CD8-positive, alpha-beta memory T cell (primary cell): ENCODE data around the gene SLFN14. TPM values are rescaled to one million over a fixed set of nuclear protein-coding genes. Genes with fewer than 3 reads are reported as not detected.
"Not testable (repeated sequence)": the region's sequence is repeated elsewhere in the genome, so short reads cannot be mapped to it uniquely, and the experiment has no call there.

ENCODE experiments used
- CTCF ChIA-PET: fragments of 350-600 bp; sonication (Branson Sonifier 250); formaldehyde crosslinking; loops from one replicate; lab custom pipeline; 2021; ENCODE audit warnings: antibody characterized with exemption; lab: Charles Lee
- POLR2A ChIA-PET: fragments of 350-600 bp; sonication (Branson Sonifier 250); formaldehyde crosslinking; loops from one replicate; lab custom pipeline; 2021; ENCODE audit warnings: antibody characterized with exemption; lab: Charles Lee
- DNase-seq, 5 donors: peaks; one replicate each; pipeline versions ENCODE4 v3.0.0 to v3.0.0-alpha.2; 2020 to 2022; ENCODE audit warnings: mixed read lengths in 1 of 5
- H3K27ac ChIP-seq: one replicate; pipeline ENCODE4 v1.7.0; 2013; ENCODE audit warnings: low read depth, mild to moderate bottlenecking, low read length, moderate library complexity
- H3K27me3 ChIP-seq: 2 replicates; pipeline ENCODE4 v1.7.0; 2013; ENCODE audit warnings: low read length, mild to moderate bottlenecking; ENCODE audit not compliant: insufficient read depth, poor library complexity, severe bottlenecking
- H3K36me3 ChIP-seq: 2 replicates; pipeline ENCODE4 v1.7.0; 2013; ENCODE audit warnings: mild to moderate bottlenecking, low read length, moderate library complexity; ENCODE audit not compliant: insufficient read depth
- H3K4me1 ChIP-seq: 2 replicates; pipeline ENCODE4 v1.7.0; 2013; ENCODE audit warnings: mild to moderate bottlenecking, low read length, moderate library complexity; ENCODE audit not compliant: insufficient read depth
- H3K4me3 ChIP-seq: 2 replicates; pipeline ENCODE4 v1.7.0; 2013; ENCODE audit warnings: mild to moderate bottlenecking, low read length
- H3K9me3 ChIP-seq: 2 replicates; pipeline ENCODE4 v1.7.0; 2013; ENCODE audit warnings: mild to moderate bottlenecking, low read length
- H3K27ac Mint-ChIP-seq, 8 donors: one replicate each; pipeline ENCODE4 v1.8.0; 2020 to 2021; ENCODE audit warnings: mixed read lengths in 8 of 8, mild to moderate bottlenecking in 6 of 8, inconsistent platforms in 3 of 8, moderate library complexity in 3 of 8
- H3K27me3 Mint-ChIP-seq, 2 donors: one replicate each; pipeline ENCODE4 v1.8.0; 2020 to 2021; ENCODE audit warnings: mixed read lengths in 2 of 2, mild to moderate bottlenecking in 1 of 2, moderate library complexity in 1 of 2
- H3K36me3 Mint-ChIP-seq, 3 donors: one replicate each; pipeline ENCODE4 v1.8.0; 2020 to 2021; ENCODE audit warnings: mixed read lengths in 3 of 3, inconsistent platforms in 1 of 3, mild to moderate bottlenecking in 1 of 3
- H3K4me1 Mint-ChIP-seq, 3 donors: one replicate each; pipeline ENCODE4 v1.8.0; 2020 to 2021; ENCODE audit warnings: mixed read lengths in 3 of 3, inconsistent platforms in 1 of 3, mild to moderate bottlenecking in 1 of 3
- H3K4me3 Mint-ChIP-seq, 7 donors: one replicate each; pipeline ENCODE4 v1.8.0; 2020 to 2021; ENCODE audit warnings: mixed read lengths in 7 of 7, mild to moderate bottlenecking in 6 of 7, moderate library complexity in 4 of 7, inconsistent platforms in 2 of 7
- H3K9me3 Mint-ChIP-seq, 5 donors: one replicate each; pipeline ENCODE4 v1.8.0; 2020 to 2022; ENCODE audit warnings: mixed read lengths in 5 of 5, mild to moderate bottlenecking in 3 of 5, moderate library complexity in 2 of 5, inconsistent platforms in 1 of 5
- polyA plus RNA-seq: library from polyadenylated mRNA; unstranded; fragments of 300-500 nt; fragmentation: Illumina TruSeq; gene quantifications from one replicate; pipeline ENCODE4 v1.2.3, GENCODE V29; 2021
- total RNA-seq, 2 experiments: library from RNA; stranded (reverse); gene quantifications; one replicate each; pipeline ENCODE4 v1.2.3, GENCODE V29; 2021

Gene SLFN14
- total and polyA plus RNA-seq, 3 experiments from 2014 or later = 0.13 to 0.16 (median 0.15) TPM

- Mint-ChIP-seq H3K36me3 (peaks cover 0 to 35% (median 5%) of the 10 kb centered on the region in 3 donors), H3K27me3 (no peaks in the 10 kb centered on the region), H3K4me1 (peaks cover 23 to 29% (median 26%) of the 10 kb centered on the region in 3 donors), H3K9me3 (no peaks in the 10 kb centered on the region), H3K27ac (peak within 1 kb of the TSS; percentile 95 to 100 (median 99)), H3K4me3 (peak within 1 kb of the TSS; percentile 88 to 99 (median 97))
- Histone ChIP-seq H3K9me3 (no peaks in the 10 kb centered on the region), H3K4me1 (peaks cover 15% of the 10 kb centered on the region), H3K36me3 (peaks cover 5% of the 10 kb centered on the region), H3K4me3 (peak within 1 kb of the TSS; percentile 85), H3K27me3 (no peaks in the 10 kb centered on the region), H3K27ac (peak within 1 kb of the TSS; percentile 90)
- POLR2A ChIA-PET = interaction anchor here (0.5 to 1.8 kb wide), 15 partner anchors 8 to 417 kb away, joined by 3 to 25 read pairs (median 5); partner anchors contain the start of genes AP2B1, SLFN14, SLFN5 and TAF15
- CTCF ChIA-PET = interaction anchor here (0.8 to 2.2 kb wide), 13 partner anchors 8 to 437 kb away, joined by 3 to 7 read pairs (median 4); partner anchors contain the start of gene AP2B1
- peak; percentile 83 to 94 (median 87) for DNase-seq
These were observed 17.7 kb upstream of the SLFN14 start, which contains the start of gene PEX12 for GRCh38 chr17:35578197-35578928. TSS of gene PEX12 (minus strand) at chr17:35578571. CDS start at chr17:35578021, 550 bp downstream.

GRCh38 chr17:35577830-35578196 lies 17.2 kb upstream of the SLFN14 start:
- Histone ChIP-seq H3K36me3 (peaks cover 5% of the 10 kb centered on the region), H3K4me3 (peak overlapping the region; percentile 85), H3K27me3 (no peaks in the 10 kb centered on the region), H3K27ac (peak overlapping the region; percentile 90), H3K4me1 (peaks cover 15% of the 10 kb centered on the region), H3K9me3 (no peaks in the 10 kb centered on the region)
- ChIA-PET POLR2A (interaction anchor here (0.8 to 1.8 kb wide), 10 partner anchors 9 to 364 kb away, joined by 3 to 25 read pairs (median 6); partner anchors contain the start of genes AP2B1, SLFN14, SLFN5 and TAF15), CTCF (interaction anchor here (1.0 to 2.2 kb wide), 6 partner anchors 11 to 436 kb away, joined by 3 to 7 read pairs (median 4); no protein-coding TSS in a partner anchor)
- Mint-ChIP-seq H3K27ac (peak overlapping the region; percentile 95 to 100 (median 99)), H3K4me1 (peaks cover 23 to 29% (median 26%) of the 10 kb centered on the region in 3 donors), H3K4me3 (peak overlapping the region; percentile 88 to 99 (median 97)), H3K9me3 (no peaks in the 10 kb centered on the region), H3K27me3 (no peaks in the 10 kb centered on the region), H3K36me3 (peaks cover 0 to 35% (median 5%) of the 10 kb centered on the region in 3 donors)
- DNase-seq = no peak

GRCh38 chr17:35575759-35576158 lies 15.1 kb upstream of the SLFN14 start:
- H3K4me3 Mint-ChIP-seq = peak overlapping the region in 3 of 7 donors; percentile 27 to 48 (median 46)
- peaks cover 15% of the 10 kb centered on the region for H3K4me1 ChIP-seq
- no peak overlapping the region for H3K27ac ChIP-seq
- no peaks in the 10 kb centered on the region for H3K9me3 ChIP-seq
- peaks cover 25 to 38% (median 26%) of the 10 kb centered on the region in 3 donors for H3K4me1 Mint-ChIP-seq
- peak overlapping the region; percentile 12 to 99 (median 68) for H3K27ac Mint-ChIP-seq
- no peak overlapping the region for H3K4me3 ChIP-seq
- ChIA-PET POLR2A (no interaction called here), CTCF (interaction anchor here (0.9 kb wide), 1 partner anchor 21 kb away, joined by 3 read pairs; no protein-coding TSS in a partner anchor)
- H3K27me3 Mint-ChIP-seq = no peaks in the 10 kb centered on the region
- H3K36me3 Mint-ChIP-seq = peaks cover 0 to 38% (median 5%) of the 10 kb centered on the region in 3 donors
- H3K9me3 Mint-ChIP-seq = no peaks in the 10 kb centered on the region
- no peaks in the 10 kb centered on the region for H3K27me3 ChIP-seq
- H3K36me3 ChIP-seq = peaks cover 5% of the 10 kb centered on the region
- no peak for DNase-seq

GRCh38 chr17:35569405-35569804 lies 8.8 kb upstream of the SLFN14 start:
- Mint-ChIP-seq H3K36me3 (peaks cover 0 to 20% (median 1%) of the 10 kb centered on the region in 3 donors), H3K27ac (peak overlapping the region in 5 of 8 donors; percentile 25 to 82 (median 75)), H3K4me3 (peak overlapping the region; percentile 62 to 99 (median 75)), H3K4me1 (peaks cover 30 to 42% (median 36%) of the 10 kb centered on the region in 3 donors), H3K27me3 (no peaks in the 10 kb centered on the region), H3K9me3 (no peaks in the 10 kb centered on the region)
- Histone ChIP-seq H3K36me3 (no peaks in the 10 kb centered on the region), H3K9me3 (no peaks in the 10 kb centered on the region), H3K27ac (no peak overlapping the region), H3K27me3 (no peaks in the 10 kb centered on the region), H3K4me3 (no peak overlapping the region), H3K4me1 (peaks cover 23% of the 10 kb centered on the region)
- DNase-seq = no peak
- ChIA-PET CTCF (no interaction called here), POLR2A (interaction anchor here (0.7 kb wide), 1 partner anchor 359 kb away, joined by 3 read pairs; no protein-coding TSS in a partner anchor)

- Histone ChIP-seq H3K36me3 (no peaks in the 10 kb centered on the region), H3K27ac (peak overlapping the region; percentile 73), H3K9me3 (no peaks in the 10 kb centered on the region), H3K4me1 (peaks cover 23% of the 10 kb centered on the region), H3K27me3 (no peaks in the 10 kb centered on the region), H3K4me3 (peak overlapping the region; percentile 90)
- ChIA-PET POLR2A (interaction anchor here (0.6 to 1.1 kb wide), 3 partner anchors 10 to 398 kb away, joined by 3 to 4 read pairs (median 3); partner anchors contain the start of gene PEX12), CTCF (interaction anchor here (0.6 to 1.6 kb wide), 3 partner anchors 10 to 179 kb away, joined by 3 read pairs; no protein-coding TSS in a partner anchor)
- Mint-ChIP-seq H3K9me3 (no peaks in the 10 kb centered on the region), H3K36me3 (peaks cover 0 to 15% (median 1%) of the 10 kb centered on the region in 3 donors), H3K27me3 (peaks cover 0 to 4% of the 10 kb centered on the region in 2 donors), H3K4me3 (peak overlapping the region; percentile 80 to 99 (median 97)), H3K27ac (peak overlapping the region; percentile 84 to 99 (median 94)), H3K4me1 (peaks cover 30 to 42% (median 36%) of the 10 kb centered on the region in 3 donors)
- peak in 1 of 5 donors; percentile 3 for DNase-seq
These were observed 7.9 kb upstream of the SLFN14 start for GRCh38 chr17:35568561-35568960.

- H3K36me3 ChIP-seq = no peaks in the 10 kb centered on the region
- no peaks in the 10 kb centered on the region for H3K27me3 ChIP-seq
- ChIA-PET POLR2A (interaction anchor here (0.7 kb wide), 2 partner anchors 517 to 868 kb away, joined by 3 to 4 read pairs; no protein-coding TSS in a partner anchor), CTCF (interaction anchor here (0.8 to 1.0 kb wide), 2 partner anchors 12 to 25 kb away, joined by 3 to 5 read pairs; partner anchors contain the start of gene PEX12)
- peaks cover 3 to 6% of the 10 kb centered on the region in 2 donors for H3K27me3 Mint-ChIP-seq
- H3K27ac Mint-ChIP-seq = peak overlapping the region in 7 of 8 donors; percentile 16 to 87 (median 56)
- no peak for DNase-seq
- peaks cover 30 to 42% (median 36%) of the 10 kb centered on the region in 3 donors for H3K4me1 Mint-ChIP-seq
- H3K4me3 Mint-ChIP-seq = peak overlapping the region; percentile 69 to 99 (median 96)
- peaks cover 0 to 12% (median 1%) of the 10 kb centered on the region in 3 donors for H3K36me3 Mint-ChIP-seq
- H3K4me1 ChIP-seq = peaks cover 23% of the 10 kb centered on the region
- no peak overlapping the region for H3K4me3 ChIP-seq
- H3K9me3 Mint-ChIP-seq = no peaks in the 10 kb centered on the region
- H3K27ac ChIP-seq = peak overlapping the region; percentile 73
- H3K9me3 ChIP-seq = no peaks in the 10 kb centered on the region
These were observed 6.3 kb upstream of the SLFN14 start for GRCh38 chr17:35566968-35567367.

GRCh38 chr17:35563181-35563580 lies 2.6 kb upstream of the SLFN14 start:
- H3K27me3 ChIP-seq, H3K36me3 ChIP-seq, H3K9me3 ChIP-seq, DNase-seq, H3K4me3 ChIP-seq, H3K27ac ChIP-seq, H3K36me3 Mint-ChIP-seq, POLR2A ChIA-PET, H3K27ac Mint-ChIP-seq, H3K9me3 Mint-ChIP-seq, H3K4me1 ChIP-seq: not testable (repeated sequence)
- H3K4me1 Mint-ChIP-seq = peaks cover 9 to 13% (median 11%) of the 10 kb centered on the region in 3 donors
- peak overlapping the region in 1 of 7 donors; percentile 51 for H3K4me3 Mint-ChIP-seq
- CTCF ChIA-PET = interaction anchor here (1.3 kb wide), 1 partner anchor 24 kb away, joined by 3 read pairs; no protein-coding TSS in a partner anchor
- peaks cover 15 to 22% of the 10 kb centered on the region in 2 donors for H3K27me3 Mint-ChIP-seq
